ENCODE measurements around the gene PLEKHD1.
A peak's percentile ranks its signal among the peaks of the same experiment; 100 is the strongest.

PLEKHD1 gene

DNA sequence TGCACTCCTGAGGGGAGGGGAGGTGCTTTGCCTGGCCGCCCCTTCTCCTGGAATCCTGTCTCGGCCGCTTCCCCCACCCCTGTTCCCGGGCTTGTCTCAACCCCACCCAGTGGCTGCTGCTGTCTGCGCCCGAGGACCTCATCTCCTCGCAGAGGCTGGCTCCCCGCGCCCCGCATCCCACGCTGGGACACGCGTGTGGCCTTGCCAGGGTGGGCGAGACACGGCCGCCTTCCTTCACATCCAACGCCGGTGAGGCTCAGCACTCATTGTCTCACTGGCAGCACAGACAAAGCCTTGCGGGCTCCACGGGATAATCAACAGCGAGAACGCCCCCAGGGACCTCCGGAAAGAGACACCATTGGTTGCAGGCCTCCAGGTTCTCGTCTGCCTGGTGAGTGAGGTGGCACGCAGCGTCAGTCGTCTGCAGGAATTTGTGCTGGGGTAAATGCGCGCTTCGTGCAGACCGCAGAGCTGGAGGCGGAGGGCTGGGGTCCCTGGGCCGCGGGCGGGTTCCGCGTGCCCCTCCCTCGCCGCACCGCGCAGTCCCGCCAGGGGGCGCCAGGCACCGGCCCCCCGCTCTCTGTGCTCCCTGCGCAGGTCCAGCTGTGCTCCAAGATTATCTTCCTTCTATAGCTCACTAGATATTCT is 63.3 kb downstream of the PLEKHD1 start:
- DNase-seq (ENCODE audit: low read depth in 1 of 2, low spot score in 1 of 2): no peak

DNA sequence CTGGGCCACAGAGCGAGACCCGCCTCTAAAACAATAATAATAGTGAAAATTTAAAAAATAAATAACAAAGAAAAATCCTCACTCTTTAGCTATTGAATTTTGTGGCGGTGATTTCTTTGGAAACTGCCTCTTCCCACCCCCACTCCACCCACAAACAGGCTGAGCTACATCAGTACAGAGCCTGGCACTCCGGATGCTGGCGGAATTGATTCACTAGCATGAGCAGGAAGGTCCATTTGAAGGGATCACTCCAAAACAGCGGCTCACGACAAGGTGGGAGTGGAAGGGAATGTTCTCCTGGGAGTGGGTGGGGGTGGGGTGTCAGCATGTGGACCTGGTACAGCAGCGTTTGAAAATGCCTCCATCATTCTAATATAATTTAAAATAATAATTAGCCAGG is 64.0 kb downstream of the PLEKHD1 start:
- no peak for DNase-seq (ENCODE audit: low read depth in 1 of 2, low spot score in 1 of 2)

DNA sequence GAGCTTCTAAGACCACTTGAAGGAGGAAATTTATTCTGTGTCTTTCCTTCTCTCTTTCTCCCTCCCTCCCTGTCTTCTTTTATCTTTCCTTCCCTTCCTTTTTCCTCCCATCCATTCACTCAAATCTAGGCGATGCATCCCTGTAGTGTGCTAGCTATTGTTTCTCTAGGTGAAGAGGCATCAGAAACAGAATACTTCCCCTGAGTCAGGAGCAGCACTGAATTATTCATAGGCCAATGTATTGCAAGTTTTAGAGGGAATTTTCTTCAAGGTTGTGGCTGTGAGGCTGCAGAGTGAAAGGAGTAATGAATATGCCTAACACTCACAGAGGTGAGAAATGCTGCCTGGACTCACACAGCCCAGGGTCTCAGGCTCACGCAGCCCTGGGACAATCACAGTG is 67.0 kb downstream of the PLEKHD1 start:
- no peak for DNase-seq (ENCODE audit: low read depth in 1 of 2, low spot score in 1 of 2)

DNA sequence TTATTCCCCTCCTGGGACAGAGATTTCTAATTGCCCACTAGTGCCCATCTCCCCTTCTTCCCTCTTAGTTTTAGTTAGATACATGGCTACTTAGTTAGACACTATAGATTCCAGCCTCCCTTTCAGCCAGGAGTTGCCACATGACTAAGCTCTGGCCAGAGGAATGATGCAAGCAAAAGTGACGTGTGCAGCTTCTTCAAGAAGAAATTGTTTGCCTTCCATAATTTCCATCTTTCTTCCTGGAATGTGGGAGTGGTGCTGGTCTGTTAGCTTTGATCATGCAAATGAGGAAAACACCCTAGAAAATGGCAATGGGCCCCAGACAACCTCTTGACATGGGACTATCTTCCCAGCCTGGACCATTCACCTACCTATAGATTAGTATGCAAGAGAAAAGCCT is 68.7 kb downstream of the PLEKHD1 start:
- no peak for DNase-seq (ENCODE audit: low read depth in 1 of 2, low spot score in 1 of 2)

DNA sequence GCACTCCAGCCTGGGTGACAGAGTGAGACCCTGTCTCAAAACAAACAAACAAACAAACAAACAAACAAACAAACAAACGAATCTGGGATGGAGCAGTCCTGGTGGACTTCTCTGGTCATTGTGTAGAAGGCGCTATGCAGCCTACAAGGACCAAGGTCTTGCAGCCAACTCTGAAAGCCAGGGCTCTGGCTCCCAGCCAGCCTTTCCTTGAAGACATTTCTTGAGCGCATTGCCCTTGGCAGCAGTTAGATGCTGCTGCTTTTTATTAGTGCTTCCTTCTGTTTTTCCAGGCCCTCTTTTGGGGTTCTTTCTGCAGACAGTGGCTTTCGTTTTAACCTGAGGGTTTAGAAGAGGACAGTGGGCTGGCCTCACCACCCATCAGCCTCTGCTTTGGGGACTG is 70.0 kb downstream of the PLEKHD1 start:
- no peak for DNase-seq (ENCODE audit: low read depth in 1 of 2, low spot score in 1 of 2)

DNA sequence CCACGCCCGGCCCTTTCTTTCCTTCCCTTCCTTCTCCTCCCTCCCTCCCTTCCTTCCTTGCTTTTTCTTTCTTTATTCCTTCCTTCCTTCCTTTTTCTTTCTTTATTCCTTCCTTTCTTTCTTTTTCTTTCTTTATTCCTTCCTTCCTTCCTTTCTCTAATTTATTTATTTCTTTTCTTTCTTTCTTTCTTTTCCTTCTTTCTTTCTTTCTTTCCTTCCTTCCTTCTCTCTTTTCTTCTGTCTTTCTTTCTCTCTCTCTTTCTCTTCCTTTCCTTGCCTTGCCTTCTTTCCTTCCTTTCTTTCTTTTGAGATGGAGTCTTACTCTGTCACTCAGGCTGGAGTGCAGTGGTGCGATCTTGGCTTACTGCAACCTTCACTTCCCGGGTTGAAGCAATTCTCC is 74.2 kb downstream of the PLEKHD1 start:
- no peak for DNase-seq (ENCODE audit: low read depth in 1 of 2, low spot score in 1 of 2)

DNA sequence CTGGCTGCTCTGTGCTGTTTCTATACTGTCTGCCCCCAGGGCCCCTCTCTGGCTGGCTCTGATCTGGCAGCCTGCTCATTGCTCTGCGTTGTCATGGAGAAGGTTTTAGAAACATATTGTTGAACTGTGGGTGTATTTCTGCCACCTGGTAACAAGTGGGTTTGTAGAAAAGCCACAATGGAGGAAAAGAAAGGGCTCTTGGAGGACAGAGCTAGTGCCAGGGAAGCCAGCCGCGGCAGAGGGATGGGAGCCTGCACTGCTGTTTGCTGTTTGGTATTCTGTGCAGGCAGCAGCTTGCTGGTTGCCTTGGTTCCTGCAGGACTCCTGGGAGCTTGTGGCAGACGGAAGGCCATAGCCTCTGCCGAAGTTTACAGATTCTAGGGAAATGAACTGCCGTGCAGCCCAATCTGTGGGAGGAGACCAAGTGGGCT is 75.1 kb downstream of the PLEKHD1 start:
- DNase-seq (ENCODE audit: low read depth in 1 of 2, low spot score in 1 of 2): no peak

DNA sequence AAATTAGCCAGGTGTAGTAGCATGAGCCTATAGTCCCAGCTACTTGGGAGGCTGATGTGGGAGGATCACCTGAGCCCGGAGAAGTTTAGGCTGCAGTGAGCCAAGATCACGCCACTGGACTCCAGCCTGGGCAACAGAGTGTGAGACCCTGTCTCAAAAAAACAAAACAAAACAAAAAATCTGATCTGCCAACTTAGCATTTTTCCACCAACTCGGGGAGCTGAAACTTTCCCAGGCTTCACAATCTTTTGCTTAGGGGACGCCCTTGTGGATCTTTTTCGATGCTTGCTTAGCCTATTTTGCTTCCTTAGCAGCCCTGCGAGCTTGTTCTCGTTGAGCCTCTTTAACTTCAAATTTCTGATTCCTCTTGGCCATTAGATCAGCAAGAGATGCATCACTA is 76.3 kb downstream of the PLEKHD1 start:
- DNase-seq (ENCODE audit: low read depth in 1 of 2, low spot score in 1 of 2): no peak

DNA sequence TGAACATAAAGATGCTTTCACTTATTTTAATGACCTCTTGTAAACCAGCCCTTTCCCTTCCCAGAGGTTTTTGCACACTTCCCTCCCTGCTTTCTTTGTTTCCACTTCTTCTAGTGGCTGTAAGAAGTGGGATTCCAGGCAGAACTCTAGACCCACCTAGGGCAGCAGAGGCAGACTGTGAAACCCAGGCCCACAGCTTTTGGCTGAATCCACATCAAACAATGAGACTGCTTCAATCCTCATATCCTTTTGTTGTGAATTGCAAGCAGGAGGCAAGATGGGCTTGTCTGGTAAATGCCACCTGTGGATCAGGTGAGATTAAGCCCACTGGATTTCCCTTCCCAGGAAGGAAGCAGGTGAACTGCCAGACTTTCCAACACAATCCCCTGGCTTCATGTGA is 77.4 kb downstream of the PLEKHD1 start:
- DNase-seq (ENCODE audit: low read depth in 1 of 2, low spot score in 1 of 2): no peak

DNA sequence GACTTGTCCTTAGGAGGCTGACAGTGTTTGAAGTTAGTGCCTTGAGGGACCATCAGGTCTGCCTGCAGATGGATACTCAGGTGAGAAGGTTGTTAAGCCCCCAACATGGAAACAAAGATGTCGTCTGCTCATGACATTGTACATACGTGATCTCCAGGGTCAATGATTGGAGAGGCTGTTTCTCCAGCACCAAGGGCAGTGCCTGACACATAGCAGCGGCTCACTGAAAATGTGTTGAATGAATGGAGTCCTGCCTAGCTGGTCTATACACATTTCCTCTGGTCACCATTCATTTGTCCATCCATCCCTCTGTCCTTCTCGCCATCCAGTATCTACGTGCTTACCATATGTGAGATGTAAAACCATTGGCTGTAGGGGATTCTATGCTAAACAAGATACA is 83.0 kb downstream of the PLEKHD1 start:
- DNase-seq (ENCODE audit: low read depth in 1 of 2, low spot score in 1 of 2): no peak

DNA sequence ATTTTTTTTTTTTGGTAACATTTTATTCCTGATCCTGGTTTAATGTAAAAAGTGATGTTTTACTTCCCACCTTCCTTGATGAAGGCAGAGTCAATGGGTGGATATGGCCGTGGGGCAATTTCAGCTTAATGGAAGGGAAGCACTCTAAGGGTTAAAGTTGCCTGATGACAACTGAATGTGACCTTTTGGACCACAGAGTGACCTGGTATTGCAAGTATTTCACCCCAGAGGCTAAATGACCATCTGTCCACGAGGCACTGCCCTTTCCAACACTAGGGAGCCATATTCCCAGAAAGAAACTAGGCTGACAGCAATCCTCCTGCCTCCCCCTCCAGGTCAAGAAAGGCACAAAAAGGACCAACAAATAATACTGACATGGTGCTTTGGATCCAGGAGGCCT is 85.3 kb downstream of the PLEKHD1 start:
- DNase-seq (ENCODE audit: low read depth in 1 of 2, low spot score in 1 of 2): no peak

DNA sequence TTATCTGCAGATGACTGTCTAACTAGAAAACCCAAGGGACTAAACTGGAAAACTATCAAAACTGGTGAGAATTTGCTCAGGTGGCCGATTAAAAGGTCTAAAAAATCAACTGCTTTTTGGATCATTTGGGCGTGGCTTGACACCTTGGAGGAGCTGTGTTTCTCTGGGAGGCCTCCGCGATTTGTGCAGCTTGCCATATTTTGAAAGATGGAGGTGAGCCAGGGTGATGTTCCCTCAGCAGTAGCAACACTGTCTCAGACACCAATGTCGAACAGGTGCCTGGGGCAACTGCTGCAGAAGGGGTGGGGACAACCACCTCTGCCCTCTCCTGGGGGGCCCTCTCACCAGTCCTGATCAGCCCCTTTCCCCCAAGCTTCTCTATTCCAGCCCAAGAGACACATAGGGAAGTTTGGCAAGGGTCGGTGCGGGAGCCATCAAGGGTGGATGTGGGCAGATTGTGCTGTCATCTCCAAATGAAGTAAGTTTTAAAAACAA is 86.4 kb downstream of the PLEKHD1 start:
- DNase-seq (ENCODE audit: low read depth in 1 of 2, low spot score in 1 of 2): no peak

DNA sequence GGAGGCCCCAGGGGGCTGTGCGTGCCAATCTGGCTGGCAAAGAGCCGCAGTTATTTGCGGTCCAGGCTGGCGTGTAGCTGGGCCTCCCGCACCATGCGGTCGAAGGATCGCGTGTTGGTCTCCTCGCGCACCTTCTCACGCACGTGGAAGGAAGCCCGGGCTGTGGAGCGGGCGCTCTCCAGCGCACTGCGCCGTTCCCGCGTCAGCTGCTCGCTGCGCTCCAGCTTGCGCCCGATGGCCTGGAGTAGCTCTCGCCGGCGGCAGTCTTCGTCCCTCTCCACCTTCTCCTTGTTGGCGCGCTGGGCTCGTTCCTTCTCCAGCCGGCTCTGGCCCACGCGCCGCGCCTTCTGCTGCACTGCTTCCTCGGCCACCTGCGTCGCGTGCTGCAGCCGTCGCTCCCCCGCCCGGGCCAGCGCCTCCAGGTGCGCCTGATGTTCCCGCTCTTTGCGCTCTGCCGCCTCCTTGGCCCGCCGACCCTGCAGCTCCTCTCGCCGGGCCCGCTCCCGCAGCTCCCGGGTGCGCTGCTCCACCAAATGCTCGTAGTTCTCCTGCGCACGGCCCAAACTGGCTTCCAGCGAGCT is 87.0 kb downstream of the PLEKHD1 start:
- no peak for DNase-seq (ENCODE audit: low read depth in 1 of 2, low spot score in 1 of 2)

DNA sequence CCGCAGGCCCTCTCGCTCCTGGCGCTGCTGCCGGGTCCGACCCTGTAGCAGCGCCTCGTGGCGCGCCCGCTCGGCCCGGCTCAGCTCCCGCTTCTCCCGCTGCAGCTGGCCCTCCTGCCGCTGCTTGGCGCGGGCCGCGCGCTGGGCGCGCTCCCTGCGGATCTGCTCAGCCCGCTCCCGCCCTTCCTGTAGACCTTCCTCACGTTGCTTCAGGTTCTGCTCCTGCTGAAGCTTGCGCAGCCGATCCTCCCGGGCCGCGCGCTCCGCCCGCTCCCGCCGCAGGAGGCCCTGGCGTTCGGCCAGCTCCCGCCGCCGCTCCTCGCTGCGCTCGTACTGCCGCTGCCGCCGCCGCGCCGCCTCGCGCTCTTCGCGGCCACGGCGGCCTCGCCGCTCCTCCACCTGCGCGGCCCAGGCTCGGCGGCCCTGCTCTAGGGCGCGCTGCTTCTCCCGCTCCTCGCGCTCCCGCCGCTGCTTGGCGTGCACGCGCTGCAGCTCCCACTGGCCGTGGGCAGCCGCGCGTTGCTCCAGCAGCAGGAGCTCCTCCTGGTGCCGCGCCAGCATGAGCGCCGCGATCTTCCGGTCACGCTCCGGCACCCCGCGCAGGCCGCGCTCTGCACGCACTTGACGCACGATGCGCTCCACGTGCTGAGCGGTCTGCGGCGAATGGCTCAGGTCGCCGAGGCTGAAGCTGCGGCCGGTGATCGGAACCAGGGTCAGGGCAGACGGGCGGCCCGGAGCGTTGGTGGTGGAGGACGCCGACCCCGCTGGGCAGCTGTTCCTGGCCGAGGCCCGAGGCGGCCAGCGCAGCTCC is 87.7 kb downstream of the PLEKHD1 start:
- no peak for DNase-seq (ENCODE audit: low read depth in 1 of 2, low spot score in 1 of 2)

DNA sequence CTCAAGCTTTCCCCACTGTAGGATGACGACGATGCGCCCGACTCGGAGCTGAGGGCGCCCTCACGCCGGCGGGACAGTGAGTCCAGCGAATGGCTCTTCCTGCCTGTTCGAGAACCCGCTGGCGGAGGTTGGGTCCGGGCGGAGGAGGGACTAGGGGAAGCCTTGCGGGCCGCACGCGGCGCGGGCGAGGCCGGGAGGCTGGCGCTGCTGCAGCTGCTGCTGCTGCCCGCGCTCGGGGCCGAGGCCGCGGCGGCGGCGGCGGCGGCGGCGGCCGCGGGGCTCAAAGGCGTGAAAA is 88.3 kb downstream of the PLEKHD1 start:
- DNase-seq (ENCODE audit: low read depth in 1 of 2, low spot score in 1 of 2): no peak

DNA sequence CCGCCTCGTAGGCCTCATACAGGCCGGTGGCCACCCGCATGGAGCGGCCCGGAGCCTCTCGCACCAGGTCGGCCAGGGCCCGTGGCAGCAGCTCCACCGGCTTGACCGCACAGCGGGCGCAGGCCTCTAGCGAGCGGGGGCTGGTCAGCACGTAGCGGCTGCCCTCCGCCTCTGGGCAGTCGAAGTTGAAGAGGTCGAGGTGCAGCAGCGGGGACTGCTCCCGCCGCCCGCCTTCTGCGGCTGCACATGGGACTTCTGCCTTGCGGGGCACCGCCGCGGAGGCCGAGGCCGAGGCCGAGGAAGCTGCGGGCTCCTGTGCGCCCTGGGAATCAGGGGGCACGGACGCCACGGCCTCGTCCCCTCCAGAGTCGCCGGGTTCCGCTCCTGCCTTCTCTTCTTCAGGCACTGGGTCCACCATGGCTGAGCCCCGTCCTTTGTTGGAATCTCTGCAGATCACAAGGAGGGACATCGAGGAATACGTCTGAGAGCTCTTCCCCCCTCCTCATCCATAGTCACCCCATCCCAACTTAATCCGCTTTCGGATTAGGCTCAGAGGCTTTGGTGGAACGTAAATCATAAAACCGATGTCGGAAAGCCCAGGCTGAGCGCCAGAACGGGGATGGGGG is 88.8 kb downstream of the PLEKHD1 start:
- no peak for DNase-seq (ENCODE audit: low read depth in 1 of 2, low spot score in 1 of 2)

DNA sequence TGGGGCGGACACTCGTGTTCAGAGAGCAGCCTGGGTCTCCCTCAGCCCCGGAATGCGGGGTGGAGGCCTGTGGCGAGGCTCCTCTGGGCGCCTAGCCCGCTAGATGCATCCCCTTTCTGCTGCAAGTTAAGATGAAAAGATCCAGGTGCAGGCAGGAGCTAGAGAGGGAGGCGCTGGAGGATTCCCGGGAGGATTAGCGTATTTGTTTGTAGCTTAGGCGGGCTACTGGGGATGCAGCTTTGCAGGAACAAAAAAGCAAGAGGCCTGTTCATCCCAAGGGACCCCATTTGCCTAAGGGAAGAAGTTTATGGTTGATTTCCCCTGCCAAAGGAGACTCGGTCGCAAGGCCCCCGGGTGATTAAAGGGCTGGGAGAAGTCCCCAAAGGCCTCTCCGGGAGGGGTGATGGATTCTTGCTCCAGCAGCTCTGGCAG is 89.3 kb downstream of the PLEKHD1 start:
- DNase-seq (ENCODE audit: low read depth in 1 of 2, low spot score in 1 of 2): no peak

DNA sequence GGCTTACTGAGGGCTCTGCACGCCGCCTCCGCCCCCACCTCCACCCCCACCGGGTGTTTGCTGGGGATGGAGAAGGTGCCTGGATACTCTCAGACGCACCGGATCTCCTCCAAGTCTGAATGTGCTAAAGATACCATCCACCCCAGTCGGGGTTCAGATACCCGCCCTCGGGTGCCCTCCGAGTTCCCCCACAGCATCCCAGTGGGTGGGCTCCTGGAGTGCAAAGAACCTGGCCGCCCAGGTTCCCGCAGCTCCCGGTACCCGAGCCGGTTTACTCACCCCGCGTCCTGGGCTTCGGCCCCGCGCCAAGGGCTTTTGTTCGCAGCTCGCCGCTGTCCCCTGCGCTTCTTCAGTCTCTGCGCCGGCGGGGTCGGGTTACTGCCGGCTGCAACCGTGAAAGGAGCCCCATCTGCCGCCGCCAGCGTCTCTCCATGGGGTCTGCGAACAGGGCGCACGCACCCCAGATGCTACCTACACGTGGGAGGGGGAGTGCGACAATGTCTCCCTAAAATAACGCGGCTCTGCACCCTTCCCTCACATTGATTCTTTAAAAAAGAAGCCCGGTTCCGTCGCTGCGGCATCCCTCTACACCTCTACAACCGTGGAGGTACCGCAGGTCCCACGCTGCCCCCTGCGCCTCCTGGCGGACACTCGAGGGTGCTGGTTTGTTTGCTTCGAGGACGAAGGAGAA is 89.9 kb downstream of the PLEKHD1 start, which contains the start of gene CCDC177:
Gene CCDC177, minus strand, starts transcription at position 609 of the 691 bp plus-strand sequence. CDS start 1,249 bp downstream, outside the sequence.
- peak; percentile 62 to 64 for DNase-seq (ENCODE audit: low read depth in 1 of 2, low spot score in 1 of 2)

DNA sequence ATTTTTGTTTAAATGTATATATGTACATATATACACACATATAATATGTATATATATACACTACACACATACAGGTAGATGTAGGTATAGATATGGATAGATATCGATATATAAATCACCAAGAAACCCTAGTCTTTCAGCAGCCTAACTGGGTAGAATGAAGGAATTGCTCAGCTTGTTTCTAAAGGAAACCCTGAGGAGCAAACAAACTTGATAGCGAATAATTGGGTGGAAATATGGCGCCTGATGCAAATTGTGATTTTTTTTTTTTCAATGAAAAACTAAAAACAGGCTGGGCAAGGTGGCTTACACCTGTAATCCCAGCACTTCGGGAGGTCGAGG is 90.4 kb downstream of the PLEKHD1 start:
- DNase-seq (ENCODE audit: low read depth in 1 of 2, low spot score in 1 of 2): no peak

DNA sequence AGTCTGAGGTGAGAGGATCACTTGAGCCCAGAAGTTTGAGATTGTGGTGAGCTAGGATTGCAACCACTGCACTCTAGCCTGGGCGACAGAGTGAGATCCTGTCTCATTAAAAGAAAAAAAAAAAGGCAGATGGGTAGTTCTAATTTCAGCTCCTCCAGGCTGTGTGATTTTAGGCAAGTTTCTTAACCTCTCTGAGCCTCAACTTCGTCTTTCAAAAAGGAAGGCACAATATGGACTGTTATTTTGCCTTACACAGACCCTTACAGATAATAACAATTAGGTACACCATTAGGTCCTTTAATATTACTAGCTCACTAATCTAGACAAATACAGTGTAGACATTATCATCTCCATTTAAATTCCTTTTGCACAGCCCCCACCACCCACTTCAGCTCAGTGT is 94.9 kb downstream of the PLEKHD1 start:
- no peak for DNase-seq (ENCODE audit: low read depth in 1 of 2, low spot score in 1 of 2)

DNA sequence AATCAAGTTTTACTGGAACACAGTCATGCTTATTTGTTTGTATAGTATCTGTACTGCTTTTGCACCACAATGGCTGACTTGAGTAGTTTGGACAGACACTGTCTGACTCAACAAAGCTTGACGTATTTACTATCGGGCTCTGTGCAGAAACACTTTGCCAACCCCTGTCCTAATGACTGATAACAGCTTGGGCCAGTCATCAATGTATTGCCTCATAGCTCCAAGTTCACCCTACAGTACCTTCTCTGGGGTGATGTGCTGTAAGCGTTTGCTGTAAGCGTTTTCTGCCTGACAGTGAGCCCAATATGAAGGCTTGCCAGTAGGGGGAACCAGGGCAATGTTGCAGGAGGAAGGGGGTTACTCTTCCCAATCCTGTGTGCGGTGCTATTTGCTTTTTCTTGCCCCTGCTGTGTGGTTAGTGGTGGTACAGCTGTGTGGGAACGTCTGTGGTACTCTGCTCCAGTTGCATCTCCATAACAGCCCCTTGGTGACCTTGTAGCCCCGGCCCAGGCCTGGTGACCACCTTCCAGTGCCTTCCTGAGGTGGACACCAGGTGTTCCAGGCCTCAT is 95.6 kb downstream of the PLEKHD1 start:
- no peak for DNase-seq (ENCODE audit: low read depth in 1 of 2, low spot score in 1 of 2)
